ENCODE data around the gene TPO.

GRCh38 chr2:1491751-1492150, 78.5 kb downstream of the TPO start:
- TF ChIP-seq CTCF (IDR thresholded peaks at IDR 0.05; ENCODE audit: poor library complexity, severe bottlenecking) (no peak), REST (IDR thresholded peaks at IDR 0.05; ENCODE audit: borderline replicate concordance) (no peak), EP300 (conservative IDR thresholded peaks at IDR 0.05; ENCODE audit: poor library complexity, severe bottlenecking) (no peak), POLR2AphosphoS5 (IDR thresholded peaks at IDR 0.05) (no peak), EZH2 (IDR thresholded peaks at IDR 0.05; ENCODE audit: borderline replicate concordance, insufficient read depth, low read length, poor library complexity, severe bottlenecking) (no peak)
